ENCODE results near the gene SNX8. TPM values are rescaled to one million over a fixed set of nuclear protein-coding genes. Genes with fewer than 3 reads are reported as not detected.

SNX8 gene
- total RNA-seq, 2 experiments from 2014 or later = 31.7 to 36.8 TPM

- Mint-ChIP-seq H3K36me3 (ENCODE audit: low read depth) (peaks cover 23% of the 10 kb centered on the region), H3K9me3 (no peaks in the 10 kb centered on the region), H3K4me1 (ENCODE audit: low read depth) (peaks cover 10% of the 10 kb centered on the region), H3K4me3 (no peak overlapping the region), H3K27me3 (no peaks in the 10 kb centered on the region), H3K27ac (no peak overlapping the region)
- ATAC-seq (no peak), DNase-seq (no peak)
- no peak for TF ChIP-seq CTCF (IDR thresholded peaks at IDR 0.05)
- CTCF ChIA-PET = no interaction called here
- POLR2A ChIA-PET = no interaction called here
- intact Hi-C loops (cut with micrococcal nuclease) = no loop called here
Measured at GRCh38 chr7:2225830-2226229, 88.4 kb downstream of the SNX8 start.

- peaks cover 8% of the 10 kb centered on the region for H3K4me1 Mint-ChIP-seq (ENCODE audit: low read depth)
- no peak overlapping the region for H3K27ac Mint-ChIP-seq
- H3K9me3 Mint-ChIP-seq = no peaks in the 10 kb centered on the region
- ATAC-seq (no peak), DNase-seq (no peak)
- no peak for TF ChIP-seq CTCF (IDR thresholded peaks at IDR 0.05)
- no peaks in the 10 kb centered on the region for H3K27me3 Mint-ChIP-seq
- POLR2A ChIA-PET = no interaction called here
- intact Hi-C loops (cut with micrococcal nuclease) = no loop called here
- H3K4me3 Mint-ChIP-seq = no peak overlapping the region
- CTCF ChIA-PET = no interaction called here
- peaks cover 23% of the 10 kb centered on the region for H3K36me3 Mint-ChIP-seq (ENCODE audit: low read depth)
Measured at GRCh38 chr7:2225336-2225735, 88.9 kb downstream of the SNX8 start.

- H3K27me3 Mint-ChIP-seq = no peaks in the 10 kb centered on the region
- peaks cover 4% of the 10 kb centered on the region for H3K4me1 Mint-ChIP-seq (ENCODE audit: low read depth)
- no peak overlapping the region for H3K4me3 Mint-ChIP-seq
- no peak overlapping the region for H3K27ac Mint-ChIP-seq
- ChIA-PET CTCF (no interaction called here), POLR2A (no interaction called here)
- no peaks in the 10 kb centered on the region for H3K9me3 Mint-ChIP-seq
- H3K36me3 Mint-ChIP-seq (ENCODE audit: low read depth) = peaks cover 20% of the 10 kb centered on the region
- ATAC-seq (no peak), DNase-seq (no peak)
- TF ChIP-seq CTCF (IDR thresholded peaks at IDR 0.05) = no peak
- intact Hi-C loops (cut with micrococcal nuclease) = no loop called here
Measured at GRCh38 chr7:2224934-2225333, 89.3 kb downstream of the SNX8 start.

- TF ChIP-seq CTCF (IDR thresholded peaks at IDR 0.05) = no peak
- no peak overlapping the region for H3K4me3 Mint-ChIP-seq
- POLR2A ChIA-PET = interaction anchor here (1.0 kb wide), 1 partner anchor 8 kb away, joined by 3 read pairs; the partner anchor contains the start of gene MAD1L1
Measured at GRCh38 chr7:2224491-2224928, 89.7 kb downstream of the SNX8 start.

GRCh38 chr7:2223321-2223720 is 90.9 kb downstream of the SNX8 start:
- ATAC-seq (no peak), DNase-seq (no peak)
- ChIA-PET POLR2A (interaction anchor here (1.0 kb wide), 1 partner anchor 10 kb away, joined by 3 read pairs; the partner anchor contains the start of gene MAD1L1), CTCF (no interaction called here)
- Mint-ChIP-seq H3K4me1 (ENCODE audit: low read depth) (peaks cover 2% of the 10 kb centered on the region), H3K4me3 (no peak overlapping the region), H3K36me3 (ENCODE audit: low read depth) (peaks cover 16% of the 10 kb centered on the region), H3K9me3 (no peaks in the 10 kb centered on the region), H3K27me3 (no peaks in the 10 kb centered on the region), H3K27ac (no peak overlapping the region)
- no peak for TF ChIP-seq CTCF (IDR thresholded peaks at IDR 0.05)
- intact Hi-C loops (cut with micrococcal nuclease) = no loop called here

More at GRCh38 chr7:2224491-2224928, 89.7 kb downstream of the SNX8 start:
- Mint-ChIP-seq H3K36me3 (ENCODE audit: low read depth) (peaks cover 17% of the 10 kb centered on the region), H3K4me1 (ENCODE audit: low read depth) (peaks cover 3% of the 10 kb centered on the region), H3K27me3 (no peaks in the 10 kb centered on the region), H3K27ac (no peak overlapping the region), H3K9me3 (no peaks in the 10 kb centered on the region)
- intact Hi-C loops (cut with micrococcal nuclease) = no loop called here
- ATAC-seq (no peak), DNase-seq (no peak)
- CTCF ChIA-PET = no interaction called here

Data from activated CD8-positive, alpha-beta T cell treated with anti-CD3 and anti-CD28 coated beads for 36 hours (primary cell).